HG03045 (cell line): ENCODE measurements around the gene DOCK10.
"Not testable (repeated sequence)": the region's sequence is repeated elsewhere in the genome, so short reads cannot be mapped to it uniquely, and the experiment has no call there.

ENCODE experiments used
- ATAC-seq: cut with Tn5 transposase; IDR thresholded peaks from one replicate; pipeline ENCODE4 v1.9.1; 2021; ENCODE audit warnings: mild to moderate bottlenecking, moderate library complexity; ENCODE audit not compliant: unreplicated experiment

The DOCK10 gene

DNA sequence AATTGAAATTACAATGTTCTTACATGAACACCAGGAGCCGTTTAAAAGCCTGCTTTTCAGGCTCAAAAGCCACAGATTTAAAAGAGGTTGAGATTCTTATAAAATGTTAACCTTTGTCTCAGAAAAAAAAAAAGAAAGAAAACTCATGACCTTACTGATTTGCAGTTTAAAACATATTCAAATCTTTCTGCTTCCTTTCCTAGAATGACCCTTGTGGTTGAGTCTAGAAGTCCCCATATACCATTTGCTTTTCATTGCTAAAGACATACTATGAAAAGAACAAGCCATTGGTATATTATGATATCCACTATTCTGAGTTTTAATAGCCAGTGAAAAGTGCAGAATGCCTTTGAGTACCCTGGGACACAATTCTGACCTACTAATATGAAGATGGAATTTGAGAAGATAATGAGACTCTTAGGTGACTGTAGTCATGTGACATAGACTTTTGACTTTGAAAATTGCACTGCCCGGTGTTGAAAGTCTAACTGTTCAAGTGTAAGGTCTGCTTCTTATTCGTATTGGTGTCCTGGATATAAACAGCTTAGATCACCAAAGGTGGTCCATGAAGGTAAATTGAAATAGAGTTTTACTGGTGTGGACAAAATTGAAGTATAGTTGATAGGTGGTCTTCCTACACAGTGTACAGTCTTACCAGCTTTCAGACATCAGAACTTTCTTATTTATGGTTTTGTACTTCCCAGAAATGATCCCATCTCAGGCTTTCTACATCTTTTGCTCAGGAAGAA lies 117.0 kb downstream of the DOCK10 start:
- ATAC-seq = peak; percentile 25

DNA sequence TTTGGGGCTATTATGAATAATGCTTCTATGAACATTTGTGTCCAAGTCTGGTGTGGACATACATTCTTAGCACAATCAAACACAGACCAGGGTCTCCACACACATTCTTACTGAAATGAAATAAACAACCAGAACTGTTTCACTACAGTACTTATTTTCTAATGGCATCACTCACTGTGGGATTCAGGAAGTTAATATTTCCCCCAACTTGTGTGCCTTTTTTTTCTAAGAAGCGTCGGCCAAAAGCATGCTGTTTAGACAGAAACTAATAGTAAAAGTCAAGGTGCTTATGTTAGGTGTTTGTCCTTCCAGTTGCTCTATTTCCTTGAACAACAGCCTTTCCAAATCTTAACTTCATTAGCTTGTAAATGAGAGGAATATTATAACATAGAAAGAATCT lies 117.6 kb downstream of the DOCK10 start:
- no peak for ATAC-seq

GRCh38 chr2:224922142-224922727 lies 120.0 kb downstream of the DOCK10 start:
- peak; percentile 48 for ATAC-seq

DNA sequence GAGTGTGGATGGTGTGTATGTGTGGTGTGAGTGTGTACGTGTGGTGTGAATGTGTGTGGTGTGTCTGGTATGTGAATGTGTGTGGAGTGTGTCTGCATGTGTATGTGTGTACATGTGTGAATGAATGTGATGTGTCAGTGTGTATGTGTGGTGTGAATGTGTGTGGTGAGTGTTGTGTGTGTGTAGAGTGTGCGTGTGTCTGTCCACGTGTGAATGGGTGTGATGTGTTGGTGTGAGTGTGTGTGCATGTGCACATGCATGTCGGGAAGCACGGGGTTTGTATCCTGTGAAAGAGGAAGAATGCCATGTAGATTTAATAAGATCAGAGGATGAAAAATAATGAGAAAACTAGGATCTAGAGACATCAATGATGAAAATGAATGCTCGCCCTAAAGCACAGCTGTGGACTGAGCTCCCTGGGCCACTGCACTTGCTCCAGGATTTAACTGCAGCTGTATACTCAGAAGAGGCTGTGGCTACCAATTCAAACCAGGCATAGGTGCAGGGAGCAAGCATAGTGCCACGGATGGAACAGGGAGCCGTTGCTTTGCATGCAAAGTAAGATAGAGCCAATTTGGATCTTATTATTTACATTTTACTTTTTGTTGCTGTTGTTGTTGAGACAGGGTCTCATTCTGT lies 122.7 kb downstream of the DOCK10 start:
- ATAC-seq = no peak

DNA sequence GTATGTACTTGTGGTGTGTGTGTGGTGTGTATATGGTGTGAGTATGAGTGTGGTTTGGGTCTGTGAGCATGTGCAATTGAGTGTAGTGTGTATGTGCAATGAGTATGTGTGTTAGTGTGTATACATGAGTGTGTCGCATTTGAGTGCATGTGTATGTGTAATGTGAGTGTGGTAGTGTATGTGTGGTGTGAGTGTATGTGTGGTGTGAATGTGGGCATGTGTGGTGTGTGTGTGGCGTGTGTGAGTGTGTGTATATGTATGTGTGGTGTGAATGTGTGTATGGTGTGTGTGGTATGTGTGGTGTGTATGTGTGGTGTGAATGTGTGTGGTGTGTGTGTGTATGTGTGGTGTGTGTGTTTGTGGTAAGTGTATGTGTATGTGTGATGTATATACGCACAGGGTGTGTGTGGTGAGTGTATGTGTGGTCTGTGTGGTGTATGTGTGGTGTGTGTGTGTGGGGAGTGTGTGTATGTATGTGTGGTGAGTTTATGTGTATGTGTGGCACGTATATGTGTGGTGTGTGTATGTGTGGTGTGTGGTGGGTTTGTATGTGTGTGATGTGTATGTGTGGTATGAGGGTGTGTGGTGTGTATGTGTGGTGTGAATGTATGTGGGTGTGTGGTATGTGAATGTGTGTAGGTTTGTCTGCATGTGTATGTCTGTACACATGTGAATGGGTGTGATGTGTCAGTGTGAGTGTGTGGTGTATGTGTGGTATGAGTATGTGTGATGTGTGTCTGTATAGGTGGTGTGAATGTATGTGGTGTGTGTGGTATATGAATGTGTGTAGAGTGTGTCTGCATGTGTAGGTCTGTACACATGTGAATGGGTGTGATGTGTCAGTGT lies 123.4 kb downstream of the DOCK10 start:
- no peak for ATAC-seq

DNA sequence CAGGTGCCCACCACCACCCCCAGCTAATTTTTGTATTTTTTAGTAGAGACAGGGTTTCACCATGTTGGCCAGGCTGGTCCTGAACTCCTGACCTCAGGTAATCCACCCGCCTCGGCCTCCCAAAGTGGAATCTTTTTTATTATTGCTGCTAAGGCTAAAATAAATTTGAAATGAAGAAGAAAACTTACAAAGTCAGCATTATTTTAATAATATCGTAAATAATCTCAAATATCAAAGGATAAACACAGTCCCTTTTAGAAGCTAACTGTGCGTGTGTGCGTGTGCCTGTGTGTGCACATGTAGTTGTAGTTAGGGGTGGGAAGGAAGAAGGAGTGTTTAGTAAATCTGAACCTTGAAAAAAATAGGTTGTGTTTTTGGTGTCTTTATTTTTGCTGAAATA lies 125.0 kb downstream of the DOCK10 start:
- not testable (repeated sequence) for ATAC-seq

GRCh38 chr2:224915136-224915535 lies 127.1 kb downstream of the DOCK10 start:
- ATAC-seq = no peak

DNA sequence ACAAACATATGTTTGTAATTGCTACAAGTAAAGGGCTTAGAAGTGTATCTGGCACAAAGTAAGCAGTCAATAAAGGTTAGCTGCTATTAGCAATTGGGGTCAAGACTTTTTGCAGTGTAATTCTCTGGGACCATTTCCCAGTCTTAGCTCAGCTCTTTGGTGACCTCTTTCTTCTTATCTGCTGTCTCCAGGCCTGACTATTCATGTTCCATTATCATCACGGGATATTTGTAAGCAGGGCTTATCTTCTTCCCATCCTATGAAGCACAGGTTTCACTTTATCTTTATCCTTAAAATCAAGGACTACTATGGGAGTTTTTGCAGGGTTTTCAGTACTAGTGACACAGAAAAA lies 131.7 kb downstream of the DOCK10 start:
- no peak for ATAC-seq

DNA sequence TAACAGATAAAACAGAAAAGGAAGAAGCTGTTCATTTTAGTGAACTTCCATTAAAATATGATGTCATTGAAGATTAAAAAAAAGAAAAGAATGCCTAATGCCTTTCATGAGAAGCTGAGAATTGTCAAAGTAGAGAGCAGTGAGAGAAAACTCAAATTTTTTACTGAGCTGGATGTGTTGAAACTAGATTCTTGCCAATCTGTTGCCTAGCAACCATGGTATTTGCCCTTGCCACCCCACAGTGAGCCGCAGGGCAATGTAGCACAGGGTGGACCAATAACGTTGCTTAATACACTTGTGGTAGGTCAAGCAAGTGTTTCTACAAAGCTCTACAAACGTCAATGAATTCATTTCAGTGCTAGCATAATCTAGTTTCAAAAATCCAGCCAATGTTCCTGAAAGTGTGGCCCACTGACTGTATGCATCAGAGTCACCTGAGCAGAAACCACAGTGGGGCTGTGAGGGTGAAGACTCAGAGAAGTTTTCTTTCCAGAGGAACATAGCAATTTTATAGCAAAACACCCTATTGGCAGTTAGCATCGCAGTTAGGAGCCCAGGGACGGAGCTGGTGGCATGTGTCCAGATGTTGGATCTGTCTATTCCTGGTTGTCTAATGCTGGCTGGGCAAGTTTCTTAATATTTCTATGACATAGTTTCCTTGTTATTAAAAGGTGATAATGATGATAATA lies 132.2 kb downstream of the DOCK10 start:
- no peak for ATAC-seq

- no peak for ATAC-seq
These were observed 133.4 kb downstream of the DOCK10 start for GRCh38 chr2:224908818-224909217.

- no peak for ATAC-seq
These were observed 137.9 kb downstream of the DOCK10 start for GRCh38 chr2:224904381-224904780.

- ATAC-seq = no peak
These were observed 138.6 kb downstream of the DOCK10 start for GRCh38 chr2:224903621-224904020.

- no peak for ATAC-seq
These were observed 141.1 kb downstream of the DOCK10 start for GRCh38 chr2:224901121-224901676.

DNA sequence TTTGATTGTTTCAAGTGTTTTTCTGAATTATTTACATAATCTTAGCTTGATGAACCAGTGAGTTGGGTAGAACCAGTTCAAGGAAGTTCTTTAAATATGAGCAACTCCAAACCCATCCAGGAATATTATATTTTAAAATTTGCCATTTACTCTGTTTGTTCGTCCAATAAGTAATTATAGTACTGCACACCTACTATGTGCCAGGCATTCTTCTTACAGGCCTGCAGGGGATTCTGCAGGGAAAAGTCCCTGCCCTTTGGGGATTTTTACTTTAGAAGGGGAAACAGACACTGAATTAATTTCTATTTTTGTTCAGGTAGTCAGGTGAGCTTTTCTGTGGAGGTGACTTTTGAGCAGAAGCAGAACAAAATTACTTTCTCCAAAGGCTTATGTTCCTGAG lies 146.9 kb downstream of the DOCK10 start:
- ATAC-seq = no peak

DNA sequence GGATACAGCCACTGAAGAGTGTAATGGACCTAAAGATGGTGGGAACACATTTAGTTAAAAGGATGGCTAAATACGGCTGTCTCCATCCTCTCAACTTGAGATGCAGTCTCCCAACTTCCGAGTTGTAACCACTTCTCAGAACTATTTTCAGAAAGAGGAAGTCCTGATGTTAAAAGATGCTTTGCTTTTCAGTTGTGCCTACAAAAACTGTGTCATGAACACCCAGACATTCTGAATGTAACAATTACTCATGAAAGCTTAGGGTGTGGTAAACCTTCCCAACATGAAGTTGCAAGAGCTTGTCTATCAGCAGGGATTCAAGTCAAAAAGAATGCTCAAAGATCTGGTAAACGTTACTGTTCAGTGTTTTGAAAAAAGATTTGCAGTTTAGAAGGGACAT lies 147.9 kb downstream of the DOCK10 start:
- peak; percentile 80 for ATAC-seq

DNA sequence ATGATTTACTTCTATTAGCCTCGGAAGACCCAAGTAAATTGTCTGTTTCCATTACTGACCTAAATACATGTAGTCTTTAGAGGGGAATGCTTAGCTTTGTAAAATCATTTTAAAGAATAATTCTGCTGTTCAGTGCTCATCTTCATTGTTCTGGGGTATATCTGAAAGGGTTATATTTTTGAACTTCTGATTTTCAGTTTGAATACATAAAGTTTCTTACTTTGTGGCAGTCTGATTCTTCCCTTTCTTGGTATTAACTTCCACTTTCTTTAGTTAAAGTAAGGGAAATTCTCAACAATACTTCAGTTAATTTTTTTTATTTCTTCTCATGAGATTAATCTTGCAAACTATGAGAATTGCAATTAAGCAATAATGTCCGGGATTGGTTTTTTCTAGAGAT lies 148.4 kb downstream of the DOCK10 start:
- no peak for ATAC-seq

GRCh38 chr2:224892574-224893204 lies 149.6 kb downstream of the DOCK10 start:
- ATAC-seq = no peak

DNA sequence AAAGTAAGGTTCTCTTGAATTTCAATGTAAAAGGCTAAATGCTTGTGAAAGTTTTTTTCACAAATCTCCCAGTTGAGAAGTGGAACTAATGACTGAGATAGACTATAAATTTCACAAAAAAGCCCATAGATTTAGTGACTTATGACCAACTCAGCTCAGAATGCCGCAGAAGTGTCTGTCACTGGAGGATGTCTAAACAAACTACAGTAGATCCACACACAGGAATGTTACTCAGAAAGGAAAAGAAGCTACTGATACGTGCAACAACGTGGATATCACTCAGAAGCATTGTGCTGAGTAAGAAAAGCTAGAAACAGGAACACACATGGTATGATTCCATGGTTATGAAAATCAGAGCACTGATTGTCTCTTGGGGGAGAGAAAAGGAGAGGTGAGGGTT lies 151.9 kb downstream of the DOCK10 start:
- no peak for ATAC-seq

DNA sequence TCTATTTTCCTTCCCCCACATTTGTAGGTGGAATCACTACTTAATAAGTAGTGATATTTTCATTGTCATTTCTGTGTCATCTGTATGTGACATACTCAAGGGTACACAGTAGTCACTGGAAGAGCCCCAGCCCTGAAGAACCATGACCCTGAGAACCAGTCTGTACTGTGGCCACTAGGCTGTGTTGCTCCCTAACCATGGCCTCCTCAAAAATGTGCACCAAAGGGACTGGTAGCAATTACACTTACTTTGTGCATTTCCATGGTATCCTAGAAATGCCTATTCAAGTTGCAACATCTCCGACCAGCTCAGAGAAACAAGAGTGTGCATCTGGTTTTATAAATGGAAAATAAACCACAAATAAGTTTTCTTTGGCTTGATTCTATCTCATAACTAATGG lies 155.1 kb downstream of the DOCK10 start:
- ATAC-seq = no peak
